HG02678 (cell line): ENCODE data around the gene HIC1.
A peak's percentile ranks its signal among the peaks of the same experiment; 100 is the strongest.

ENCODE experiments used
- ATAC-seq: cut with Tn5 transposase; IDR thresholded peaks from one replicate; pipeline ENCODE4 v1.9.1; 2021; ENCODE audit warnings: mild to moderate bottlenecking, moderate library complexity; ENCODE audit not compliant: unreplicated experiment

Gene HIC1

DNA sequence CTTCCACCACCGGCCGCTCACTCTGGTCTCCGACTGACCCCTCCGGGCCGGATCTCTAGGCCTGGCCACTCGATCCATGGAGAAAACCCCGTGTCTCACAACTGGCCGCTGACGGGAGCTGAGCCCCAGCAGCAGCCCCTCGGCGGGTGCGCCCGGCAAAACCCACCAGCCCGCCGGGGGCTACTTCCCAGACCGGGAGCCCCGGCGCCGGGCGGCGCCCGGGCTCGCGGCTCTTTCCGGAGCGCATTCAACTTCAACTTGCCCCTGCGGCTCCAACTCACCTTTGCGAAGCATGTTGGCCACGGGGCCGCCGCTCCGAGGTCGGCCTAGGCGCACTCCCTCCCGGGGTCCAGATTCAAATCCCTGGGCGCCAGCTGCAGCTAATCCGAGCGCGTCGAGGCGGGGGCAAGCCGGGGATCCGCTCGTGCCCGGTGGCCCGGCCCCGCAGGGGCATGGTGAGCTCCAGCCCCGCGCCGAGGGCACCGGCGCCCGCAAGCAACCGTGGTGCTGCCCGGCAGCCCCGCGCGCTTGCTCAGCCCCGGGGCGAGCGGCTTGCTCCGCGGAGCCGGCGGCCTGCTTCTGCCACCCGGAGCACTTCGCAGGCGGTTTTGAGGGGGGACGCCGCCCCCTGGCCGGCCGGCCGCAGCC is 30.2 kb upstream of the HIC1 start:
- ATAC-seq: no peak

DNA sequence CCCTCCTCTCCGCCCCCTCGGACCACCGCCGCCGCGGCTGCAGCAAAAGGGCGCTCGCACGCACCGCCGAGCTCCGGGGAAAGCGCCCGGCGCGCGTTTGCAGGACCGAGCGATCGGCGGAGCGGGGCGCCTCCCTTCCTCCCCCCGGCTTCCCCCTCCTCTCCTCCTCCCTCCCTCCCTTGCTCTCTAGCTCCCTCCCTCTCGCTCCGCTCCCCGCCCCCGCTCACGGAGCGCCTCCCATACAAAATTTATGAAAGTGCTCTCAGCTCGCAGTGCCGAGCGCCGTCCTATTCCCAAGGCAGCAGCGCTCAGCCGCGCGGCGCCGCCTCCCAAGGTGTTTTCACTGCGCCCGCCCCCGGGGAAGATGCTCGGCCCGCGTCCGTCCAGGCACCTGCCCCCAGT is 29.7 kb upstream of the HIC1 start, which contains the start of gene RTN4RL1:
Gene RTN4RL1 (minus strand): TSS at position 115 of the 402 bp plus-strand sequence. CDS start 469 bp downstream, outside the sequence.
- no peak for ATAC-seq

DNA sequence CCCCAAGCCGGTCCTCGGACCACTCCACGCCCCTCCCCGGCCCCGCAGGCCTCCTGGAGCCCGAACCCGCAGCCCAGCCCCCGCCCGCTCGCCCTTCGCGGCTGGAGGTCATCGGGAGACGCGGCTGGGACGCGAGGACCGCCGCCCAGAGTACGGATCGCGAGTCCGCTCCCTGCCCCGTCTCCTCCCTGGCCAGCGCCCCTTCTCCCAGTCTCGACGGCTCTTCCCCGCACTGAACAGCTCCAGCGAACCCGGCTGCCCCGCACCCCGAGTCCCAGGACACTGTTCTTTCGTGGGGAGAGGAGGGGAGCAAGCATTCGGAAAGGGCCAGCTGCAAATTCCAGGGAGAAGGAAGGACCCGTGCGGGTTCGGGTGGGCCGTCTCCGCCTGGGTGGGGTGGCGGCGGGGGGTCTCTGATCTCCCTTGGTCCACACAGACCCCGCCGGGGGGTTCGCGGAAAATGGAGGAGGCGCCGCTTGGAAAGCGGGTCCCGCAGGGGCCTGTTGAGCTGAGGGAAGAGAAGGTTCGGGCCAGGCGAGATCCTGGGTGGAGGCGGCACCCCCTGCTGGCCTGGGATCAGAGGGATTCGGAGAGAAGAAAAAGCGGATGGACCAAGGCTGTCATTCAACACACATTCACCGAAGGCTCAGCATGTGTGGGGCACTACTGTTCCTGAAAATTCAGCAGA is 29.1 kb upstream of the HIC1 start:
- no peak for ATAC-seq

DNA sequence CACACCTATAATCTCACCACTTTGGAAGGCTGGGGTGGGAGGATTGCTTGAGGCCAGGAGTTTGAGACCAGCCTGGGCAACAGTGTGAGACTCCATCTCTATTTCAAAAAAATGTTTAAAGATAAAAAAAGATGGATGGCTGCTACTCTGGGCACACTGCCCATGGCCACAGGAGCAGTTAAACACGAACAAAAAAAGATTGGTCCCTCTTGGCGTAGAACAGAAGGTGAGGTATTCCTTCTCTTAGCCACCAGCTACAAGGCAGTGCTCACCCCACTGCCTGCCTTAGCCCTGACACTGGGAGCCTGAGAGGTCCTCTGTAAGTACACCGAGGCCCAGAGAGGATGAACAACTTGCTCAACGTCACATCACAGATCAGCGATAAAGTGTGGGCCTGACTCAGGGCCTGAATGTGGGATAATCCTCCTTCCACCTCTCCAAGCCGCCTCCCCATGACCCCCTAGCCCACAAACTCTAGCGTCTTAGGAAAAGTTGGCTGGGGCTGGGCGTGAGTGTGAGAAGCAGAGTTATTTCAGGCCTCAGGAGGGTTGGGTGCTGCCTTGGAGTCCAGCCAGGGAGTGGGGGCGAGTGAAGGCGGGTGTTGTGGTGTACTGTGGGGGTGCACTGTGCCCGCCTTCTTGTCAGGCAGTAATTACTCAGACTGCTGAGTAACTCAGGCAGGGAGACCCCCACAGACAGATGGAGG is 27.2 kb upstream of the HIC1 start:
- ATAC-seq: no peak

- no peak for ATAC-seq
These were observed 26.7 kb upstream of the HIC1 start for GRCh38 chr17:2028234-2028614.

DNA sequence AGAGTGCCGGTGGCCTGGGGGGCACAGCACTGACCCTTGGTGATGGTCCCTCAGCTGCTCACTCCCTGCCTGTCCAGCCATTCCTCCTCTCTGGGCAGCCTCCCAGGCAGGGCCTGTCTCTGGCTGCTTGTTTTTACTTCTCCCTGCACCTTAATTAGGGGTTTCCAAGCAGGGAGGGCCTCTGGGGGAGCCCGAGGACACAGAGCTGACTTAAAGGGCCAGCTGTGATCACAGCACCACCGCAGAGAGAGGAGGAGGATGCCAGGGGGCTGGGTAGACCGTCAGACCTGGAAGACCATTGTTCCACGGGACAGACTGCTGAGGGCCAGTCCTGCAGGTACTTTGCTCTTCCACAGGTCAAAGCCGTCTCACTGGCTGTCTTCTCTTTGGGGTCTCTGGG is 26.2 kb upstream of the HIC1 start:
- no peak for ATAC-seq

DNA sequence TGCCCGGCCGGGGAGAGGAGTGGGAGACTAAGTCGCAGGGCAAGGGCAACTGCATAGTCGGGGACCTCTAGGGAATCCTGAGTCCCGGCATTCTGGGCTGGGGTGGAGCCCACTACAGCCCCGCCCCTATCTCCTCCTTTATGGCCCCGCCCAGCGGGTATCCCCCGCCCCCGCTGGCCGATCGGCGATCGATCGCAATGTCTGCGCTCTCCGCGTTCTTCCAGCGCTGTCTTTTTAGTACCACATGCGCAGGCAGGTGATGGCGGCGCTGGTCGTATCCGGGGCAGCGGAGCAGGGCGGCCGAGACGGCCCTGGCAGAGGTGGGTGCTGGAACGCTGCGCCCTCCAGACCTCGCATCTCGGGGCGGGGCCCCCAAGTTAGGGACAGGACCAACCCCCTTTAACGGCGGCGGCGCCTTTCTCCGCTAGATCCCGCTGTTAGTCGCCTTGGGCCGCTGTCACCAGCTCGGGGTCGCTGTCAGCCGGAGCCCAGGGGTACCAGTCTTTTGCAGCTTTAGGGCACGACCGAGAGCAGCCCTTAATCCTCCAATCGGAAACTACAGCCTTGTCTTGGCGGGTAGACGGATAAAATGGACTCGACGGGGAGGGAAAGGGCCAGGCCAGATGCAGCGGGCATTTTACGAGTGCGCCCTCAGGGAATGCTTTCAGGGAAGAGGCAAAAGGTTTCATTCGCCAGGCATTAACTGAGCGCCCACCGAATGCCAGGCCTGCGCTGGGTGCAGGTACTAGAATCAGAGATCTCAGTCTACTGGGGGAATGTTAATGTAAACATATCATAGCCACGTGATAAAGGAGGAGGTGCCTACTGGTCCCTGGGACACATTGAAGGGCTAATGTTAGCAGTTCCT is 24.8 kb upstream of the HIC1 start, which contains the start of gene DPH1:
Gene DPH1 (plus strand): TSS at position 243 of the 868 bp plus-strand sequence. CDS start 17 bp downstream, at position 260.
- ATAC-seq: peak; percentile 79

- peak; percentile 3 for ATAC-seq
These were observed 24.1 kb upstream of the HIC1 start for GRCh38 chr17:2030779-2031163.

DNA sequence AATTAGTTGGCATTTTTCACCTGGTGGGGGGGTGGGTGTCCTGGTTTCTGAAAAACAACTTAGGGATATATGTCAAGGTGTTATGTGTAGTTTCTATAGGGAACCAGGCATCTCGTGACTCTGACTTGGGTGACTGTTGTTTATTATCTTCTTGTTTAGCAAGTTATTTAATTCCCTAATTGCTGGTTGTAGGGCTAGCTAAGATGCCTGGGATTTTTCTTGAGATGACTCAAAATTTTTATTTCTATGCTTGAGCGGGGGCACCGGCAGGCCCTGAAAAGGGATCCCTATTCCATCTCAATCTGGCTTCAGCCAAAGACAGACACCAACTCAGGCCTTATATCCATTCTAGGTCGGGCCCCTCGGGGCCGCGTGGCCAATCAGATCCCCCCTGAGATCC is 21.8 kb upstream of the HIC1 start:
- ATAC-seq: no peak

DNA sequence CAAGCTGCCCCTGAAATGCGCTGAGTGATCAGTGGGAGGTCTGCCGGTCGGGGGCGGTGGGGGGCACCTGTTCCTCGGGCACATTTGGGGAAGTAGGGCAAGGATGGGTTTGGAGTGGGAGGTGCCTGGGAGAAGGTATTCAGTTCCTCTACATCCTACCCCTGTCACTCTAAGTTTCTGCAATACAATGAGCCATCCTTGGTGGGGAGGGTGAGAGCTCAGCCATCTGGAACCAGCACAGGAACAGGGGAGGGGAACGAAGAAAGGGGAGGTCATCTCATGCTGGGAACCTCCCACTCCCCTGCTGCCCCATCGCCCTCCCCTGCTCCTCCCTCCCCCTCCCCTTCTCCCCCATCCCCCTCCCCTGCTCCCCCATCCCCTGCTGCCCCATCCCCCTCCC is 20.7 kb upstream of the HIC1 start:
- ATAC-seq: no peak

GRCh38 chr17:2034806-2035540 is 19.9 kb upstream of the HIC1 start:
- no peak for ATAC-seq

DNA sequence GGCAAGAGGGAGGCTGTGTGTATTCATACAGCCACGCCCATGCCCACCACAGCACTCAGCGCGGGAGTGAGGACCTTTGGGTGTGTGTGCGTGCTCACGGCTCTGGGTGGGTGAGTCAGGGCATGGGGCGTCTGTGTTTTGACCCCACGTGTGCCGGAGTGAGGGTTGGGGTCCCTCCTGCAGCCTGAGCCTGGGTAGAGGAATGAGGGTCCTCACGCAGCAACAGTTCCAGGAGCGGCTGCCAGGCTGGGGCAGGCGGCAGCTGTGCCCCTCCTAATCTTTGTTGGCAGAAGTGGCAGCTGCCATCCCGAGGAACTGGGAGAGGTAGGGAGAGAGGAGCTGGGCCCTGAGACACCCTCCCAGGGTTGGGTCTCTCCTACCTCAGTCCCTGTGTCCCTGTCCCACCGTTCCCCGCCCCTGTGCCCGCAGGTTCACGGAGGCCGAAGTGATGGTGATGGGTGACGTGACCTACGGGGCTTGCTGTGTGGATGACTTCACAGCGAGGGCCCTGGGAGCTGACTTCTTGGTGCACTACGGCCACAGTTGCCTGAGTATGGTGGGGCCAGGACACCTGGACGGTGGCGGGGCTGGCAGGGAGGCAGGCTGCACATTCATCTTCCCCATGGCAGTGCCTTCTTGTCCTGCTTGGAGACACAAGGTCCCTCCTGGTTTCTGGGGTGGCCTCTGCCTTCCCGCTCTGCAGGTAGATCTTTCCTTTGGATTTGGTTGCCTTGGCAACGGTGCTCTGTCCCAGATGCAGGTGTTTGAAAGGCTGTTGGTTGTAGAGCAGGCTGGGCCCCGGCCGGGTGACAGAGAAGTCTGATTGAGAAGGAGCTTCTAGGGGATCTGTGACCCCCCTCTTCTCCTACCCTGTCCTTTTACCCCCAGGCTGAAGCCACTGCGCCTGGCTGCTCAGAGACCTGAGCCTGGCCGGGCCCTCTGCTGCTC is 19.1 kb upstream of the HIC1 start:
- ATAC-seq: no peak

GRCh38 chr17:2037155-2037554 is 17.7 kb upstream of the HIC1 start:
- ATAC-seq: no peak

GRCh38 chr17:2040219-2040827 is 14.6 kb upstream of the HIC1 start:
- no peak for ATAC-seq

GRCh38 chr17:2040942-2041560 is 13.9 kb upstream of the HIC1 start:
- no peak for ATAC-seq

- ATAC-seq: peak; percentile 92
These were observed 13.1 kb upstream of the HIC1 start, which contains the start of gene OVCA2 for GRCh38 chr17:2041561-2042389. Gene OVCA2 (plus strand): TSS chr17:2042022. CDS start chr17:2042048, 26 bp downstream.

- no peak for ATAC-seq
These were observed 12.5 kb upstream of the HIC1 start for GRCh38 chr17:2042390-2042847.
